SK-N-SH (cell line): ENCODE data around the gene MEF2D. TPM values are rescaled to one million over a fixed set of nuclear protein-coding genes. Genes with fewer than 3 reads are reported as not detected.

Experiments
- CTCF ChIA-PET: fragments of 300-600, 350-600 bp; formaldehyde crosslinking; extraction: SDS; loops from one replicate; lab custom pipeline; 2021; lab: Yijun Ruan, JAX
- POLR2A ChIA-PET: fragments of 350-600 bp; sonication (Branson Sonifier 250); formaldehyde crosslinking; extraction: SDS; loops from one replicate; lab custom pipeline; 2020; ENCODE audit warnings: antibody characterized with exemption, inconsistent platforms; lab: Yijun Ruan, JAX
- DNase-seq: peaks from one replicate; pipeline ENCODE4 v3.0.0; 2012
- H2AFZ ChIP-seq: fragments of 200-600 bp; sonication (generic); 2 replicates; pipeline ENCODE4 v1.8.1; 2016; ENCODE audit warnings: antibody characterized with exemption, mild to moderate bottlenecking, low read depth
- H3F3A ChIP-seq: fragments of 200-600 bp; sonication (generic); replicated peaks from 2 replicates; pipeline ENCODE3; 2016; ENCODE audit warnings: antibody characterized with exemption, mild to moderate bottlenecking; ENCODE audit not compliant: insufficient read depth
- H3K27ac ChIP-seq, 2 experiments: fragments of 200-500 bp in 1 of 2; fragments of 200-600 bp in 1 of 2; sonication (Bioruptor generic) in 1 of 2; sonication (generic), shearing (Covaris generic) in 1 of 2; 2 replicates each; pipeline versions ENCODE4 v1.5.1 to v1.6.1; 2014 to 2016; ENCODE audit warnings: low read depth in 2 of 2, inconsistent platforms in 1 of 2, low read length in 1 of 2, mild to moderate bottlenecking in 1 of 2, mixed read lengths in 1 of 2
- H3K27me3 ChIP-seq: fragments of 200-600 bp; sonication (generic), shearing (Covaris generic); 2 replicates; pipeline ENCODE4 v1.6.1; 2016; ENCODE audit warnings: mixed run types; ENCODE audit not compliant: insufficient read depth
- H3K36me3 ChIP-seq, 2 experiments: fragments of 200-500 bp in 1 of 2; fragments of 200-600 bp in 1 of 2; sonication (Bioruptor generic) in 1 of 2; sonication (generic) in 1 of 2; replicated peaks in 1 of 2; 2 replicates each; pipeline versions ENCODE3 to v1.5.1; 2014 to 2016; ENCODE audit warnings: low read length in 1 of 2, mild to moderate bottlenecking in 1 of 2; ENCODE audit not compliant: insufficient read depth in 2 of 2, control insufficient read depth in 1 of 2
- H3K4me1 ChIP-seq, 2 experiments: fragments of 200-500 bp in 1 of 2; fragments of 200-600 bp in 1 of 2; sonication (Bioruptor generic) in 1 of 2; sonication (generic), shearing (Covaris generic) in 1 of 2; 2 replicates each; pipeline versions ENCODE4 v1.5.1 to v1.6.1; 2014 to 2016; ENCODE audit warnings: low read depth in 1 of 2, low read length in 1 of 2, mixed run types in 1 of 2; ENCODE audit not compliant: insufficient read depth in 2 of 2, control insufficient read depth in 1 of 2
- H3K4me2 ChIP-seq: fragments of 200-600 bp; sonication (generic), shearing (Covaris generic); 2 replicates; pipeline ENCODE4 v1.6.1; 2017; ENCODE audit warnings: mixed run types
- H3K4me3 ChIP-seq, 2 experiments: fragments of 200-500 bp in 1 of 2; fragments of 200-600 bp in 1 of 2; sonication (Bioruptor generic) in 1 of 2; sonication (generic), shearing (Covaris generic) in 1 of 2; 2 replicates each; pipeline versions ENCODE4 v1.5.1 to v1.8.1; 2014 to 2016; ENCODE audit warnings: low read depth in 2 of 2, inconsistent platforms in 1 of 2, low read length in 1 of 2, mild to moderate bottlenecking in 1 of 2, mixed read lengths in 1 of 2, moderate library complexity in 1 of 2
- H3K79me2 ChIP-seq: fragments of 200-600 bp; sonication (generic); 2 replicates; pipeline ENCODE4 v1.8.1; 2017; ENCODE audit warnings: mild to moderate bottlenecking; ENCODE audit not compliant: insufficient read depth
- H3K9ac ChIP-seq: fragments of 200-600 bp; sonication (generic); 2 replicates; pipeline ENCODE4 v1.6.1; 2017; ENCODE audit warnings: mixed run types
- H3K9me2 ChIP-seq: fragments of 200-600 bp; sonication (generic); 2 replicates; pipeline ENCODE4 v1.6.1; 2017; ENCODE audit warnings: mixed run types
- H3K9me3 ChIP-seq: fragments of 200-600 bp; sonication (generic); 2 replicates; pipeline ENCODE4 v1.6.1; 2017; ENCODE audit warnings: mixed run types, mild to moderate bottlenecking, moderate library complexity
- H4K20me1 ChIP-seq: fragments of 200-600 bp; sonication (generic); 2 replicates; pipeline ENCODE4 v1.6.1; 2017; ENCODE audit warnings: mild to moderate bottlenecking, mixed run types; ENCODE audit not compliant: insufficient read depth
- EP300 ChIP-seq, 2 experiments: IDR thresholded peaks; 2 replicates each; pipeline versions ENCODE4 v1.4.0 to v1.6.1; 2012; ENCODE audit warnings: borderline replicate concordance in 1 of 2, low read depth in 1 of 2, low read length in 1 of 2
- EZH2phosphoT487 ChIP-seq: fragments of 200-600 bp; sonication (generic); IDR thresholded peaks from 2 replicates; pipeline ENCODE4 v1.6.1; 2017; ENCODE audit warnings: low read depth, mixed run types, mild to moderate bottlenecking, antibody characterized with exemption, moderate library complexity, borderline replicate concordance
- GATA2 ChIP-seq: sonication (generic); formaldehyde crosslinking; IDR thresholded peaks from 2 replicates; pipeline ENCODE4 v1.5.0; 2020; ENCODE audit warnings: mild to moderate bottlenecking, missing genetic modification reagents
- RCOR1 ChIP-seq: fragments of 150-350 bp; IDR thresholded peaks from 2 replicates; pipeline ENCODE4 v1.6.1; 2017; ENCODE audit warnings: antibody characterized with exemption, low read length
- SIN3A ChIP-seq: IDR thresholded peaks from 2 replicates; pipeline ENCODE4 v1.6.1; 2012; ENCODE audit warnings: low read depth, mild to moderate bottlenecking, low read length, moderate library complexity, borderline replicate concordance
- WGBS: methylation state at CpG from one replicate; pipeline ENCODE4 v1.1.6; 2017; ENCODE audit warnings: low lambda C conversion rate; 5-methylcytosine and 5-hydroxymethylcytosine counted together
- polyA plus RNA-seq, 3 experiments: library from polyadenylated mRNA; depleted of rRNA; stranded (reverse); fragments of >200 nt; gene quantifications; 2 replicates each; pipeline ENCODE4 v1.2.3, GENCODE V29; 2012
- TF ChIP-seq, protein P1 (sequence below): IDR thresholded peaks from 2 replicates; pipeline ENCODE4 v1.4.0; 2012; ENCODE audit warnings: low read depth, borderline replicate concordance
- TF ChIP-seq, protein P2 (sequence below): fragments of 150-350 bp; IDR thresholded peaks from 2 replicates; pipeline ENCODE4 v1.6.1; 2016; ENCODE audit warnings: mild to moderate bottlenecking, low read depth, low read length
- TF ChIP-seq, protein P3 (sequence below): IDR thresholded peaks from 2 replicates; pipeline ENCODE4 v1.6.1; 2012; ENCODE audit warnings: mild to moderate bottlenecking, low read depth, low read length, moderate library complexity

The MEF2D gene
- polyA plus RNA-seq, 1 of the 3 experiments (the other 2 are of a cell fraction), result 14.3 TPM

DNA sequence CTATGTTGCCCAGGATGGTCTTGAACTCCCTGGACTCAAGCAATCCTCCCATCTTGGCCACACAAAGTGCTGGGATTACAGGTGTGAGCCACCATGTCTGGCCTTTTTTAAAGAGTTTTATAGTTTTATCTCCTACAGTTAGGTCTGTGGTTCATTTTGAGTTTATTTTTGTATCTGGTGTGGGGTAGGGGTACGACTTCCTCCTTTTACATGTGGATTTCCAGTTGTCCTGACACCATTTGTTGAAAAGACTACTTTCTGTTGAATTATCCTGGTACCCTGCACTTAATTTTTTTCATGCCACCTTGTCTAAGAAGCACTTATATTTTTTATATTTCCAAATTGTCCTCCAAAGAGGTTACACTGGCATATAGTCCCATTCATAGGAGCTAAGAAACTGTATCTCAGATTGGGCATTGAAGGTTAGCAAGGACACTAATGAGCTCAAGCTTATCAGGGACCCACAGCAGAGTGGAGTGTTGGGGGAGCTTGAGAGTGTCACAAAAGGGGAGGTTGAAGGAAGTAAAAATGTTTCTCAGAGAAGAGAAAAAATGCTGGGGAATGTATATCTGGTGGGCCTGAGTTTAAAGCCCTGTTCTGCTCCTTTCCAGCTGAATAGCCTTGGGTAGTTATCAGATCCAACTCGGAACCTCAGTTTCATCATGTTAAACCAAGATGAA lies 23.4 kb upstream of the MEF2D start:
- no peak overlapping the region for H3K27ac ChIP-seq
- peaks cover 10 to 13% of the 10 kb centered on the region in 2 experiments for H3K36me3 ChIP-seq
- DNase-seq, result no peak
- WGBS, result 96% methylated on average over 2 of the region's 2 CpGs
- no peak overlapping the region for H3K9ac ChIP-seq
- ChIA-PET POLR2A (no interaction called here), CTCF (interaction anchor here (0.9 to 2.9 kb wide), 5 partner anchors 12 to 166 kb away, joined by 3 to 15 read pairs (median 9); no protein-coding TSS in a partner anchor)
- H3K9me3 ChIP-seq, result no peaks in the 10 kb centered on the region
- no peaks in the 10 kb centered on the region for H3K27me3 ChIP-seq
- H3K4me2 ChIP-seq, result no peak overlapping the region
- H4K20me1 ChIP-seq, result no peaks in the 10 kb centered on the region
- H2AFZ ChIP-seq, result no peak overlapping the region; the same call in 1 of the 2 replicates
- TF ChIP-seq EZH2phosphoT487 (no peak), SIN3A (no peak)
- no peaks in the 10 kb centered on the region for H3K79me2 ChIP-seq
- H3F3A ChIP-seq, result peaks cover 20% of the 10 kb centered on the region
- H3K4me1 ChIP-seq, result peaks cover 0 to 12% of the 10 kb centered on the region in 2 experiments; a peak in 1 of 4 replicates
- H3K4me3 ChIP-seq, result no peak overlapping the region
- H3K9me2 ChIP-seq, result no peaks in the 10 kb centered on the region

DNA sequence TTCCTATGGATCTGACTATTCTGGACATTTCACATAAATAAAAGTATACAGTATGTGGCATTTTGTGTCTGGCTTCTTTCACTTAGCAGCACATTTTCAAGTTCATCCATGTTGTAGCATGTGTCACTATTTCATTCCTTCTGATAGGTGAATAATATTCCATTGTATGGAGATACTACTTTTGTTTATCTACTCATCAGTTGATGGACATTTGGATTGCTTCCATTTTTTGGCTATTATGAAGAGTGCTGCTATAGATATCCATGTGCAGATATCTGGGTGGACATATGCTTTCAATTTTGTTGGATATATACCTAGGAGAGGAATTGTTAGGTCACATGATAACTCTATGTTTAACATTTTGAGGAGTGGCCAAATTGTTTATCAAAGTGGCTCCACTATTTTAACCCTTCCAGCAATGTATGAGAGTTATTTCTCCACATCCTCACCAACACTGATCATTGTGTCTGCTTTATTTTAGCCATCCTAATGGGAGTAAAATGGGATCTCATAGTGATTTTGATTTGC lies 21.9 kb upstream of the MEF2D start:
- Histone ChIP-seq H3K4me3 (no peak overlapping the region), H3K9me3 (no peaks in the 10 kb centered on the region), H3K27me3 (no peaks in the 10 kb centered on the region), H3K4me1 (peaks cover 0 to 12% of the 10 kb centered on the region in 2 experiments; a peak in 1 of 4 replicates), H3K27ac (no peak overlapping the region), H3F3A (peaks cover 19% of the 10 kb centered on the region), H3K79me2 (no peaks in the 10 kb centered on the region), H2AFZ (no peak overlapping the region), H4K20me1 (no peaks in the 10 kb centered on the region), H3K9ac (no peak overlapping the region), H3K36me3 (peaks cover 7 to 11% of the 10 kb centered on the region in 2 experiments), H3K9me2 (no peaks in the 10 kb centered on the region), H3K4me2 (no peak overlapping the region)
- DNase-seq, result peak; percentile 36
- TF ChIP-seq RCOR1 (no peak), EP300 (IDR thresholded peaks at IDR 0.05; ENCODE audit: borderline replicate concordance in 1 of 2, low read depth in 1 of 2, low read length in 1 of 2) (peak in 1 of 2 experiments; percentile 7; a peak in 1 of 4 replicates), GATA2 (0 out of 2 replicates have a peak, but pooled peaks have one; percentile 7)
- TF ChIP-seq, protein P1, sequence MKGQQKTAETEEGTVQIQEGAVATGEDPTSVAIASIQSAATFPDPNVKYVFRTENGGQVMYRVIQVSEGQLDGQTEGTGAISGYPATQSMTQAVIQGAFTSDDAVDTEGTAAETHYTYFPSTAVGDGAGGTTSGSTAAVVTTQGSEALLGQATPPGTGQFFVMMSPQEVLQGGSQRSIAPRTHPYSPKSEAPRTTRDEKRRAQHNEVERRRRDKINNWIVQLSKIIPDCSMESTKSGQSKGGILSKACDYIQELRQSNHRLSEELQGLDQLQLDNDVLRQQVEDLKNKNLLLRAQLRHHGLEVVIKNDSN, result no peak
- TF ChIP-seq, protein P2, sequence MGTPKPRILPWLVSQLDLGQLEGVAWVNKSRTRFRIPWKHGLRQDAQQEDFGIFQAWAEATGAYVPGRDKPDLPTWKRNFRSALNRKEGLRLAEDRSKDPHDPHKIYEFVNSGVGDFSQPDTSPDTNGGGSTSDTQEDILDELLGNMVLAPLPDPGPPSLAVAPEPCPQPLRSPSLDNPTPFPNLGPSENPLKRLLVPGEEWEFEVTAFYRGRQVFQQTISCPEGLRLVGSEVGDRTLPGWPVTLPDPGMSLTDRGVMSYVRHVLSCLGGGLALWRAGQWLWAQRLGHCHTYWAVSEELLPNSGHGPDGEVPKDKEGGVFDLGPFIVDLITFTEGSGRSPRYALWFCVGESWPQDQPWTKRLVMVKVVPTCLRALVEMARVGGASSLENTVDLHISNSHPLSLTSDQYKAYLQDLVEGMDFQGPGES, result no peak
- TF ChIP-seq, protein P3, sequence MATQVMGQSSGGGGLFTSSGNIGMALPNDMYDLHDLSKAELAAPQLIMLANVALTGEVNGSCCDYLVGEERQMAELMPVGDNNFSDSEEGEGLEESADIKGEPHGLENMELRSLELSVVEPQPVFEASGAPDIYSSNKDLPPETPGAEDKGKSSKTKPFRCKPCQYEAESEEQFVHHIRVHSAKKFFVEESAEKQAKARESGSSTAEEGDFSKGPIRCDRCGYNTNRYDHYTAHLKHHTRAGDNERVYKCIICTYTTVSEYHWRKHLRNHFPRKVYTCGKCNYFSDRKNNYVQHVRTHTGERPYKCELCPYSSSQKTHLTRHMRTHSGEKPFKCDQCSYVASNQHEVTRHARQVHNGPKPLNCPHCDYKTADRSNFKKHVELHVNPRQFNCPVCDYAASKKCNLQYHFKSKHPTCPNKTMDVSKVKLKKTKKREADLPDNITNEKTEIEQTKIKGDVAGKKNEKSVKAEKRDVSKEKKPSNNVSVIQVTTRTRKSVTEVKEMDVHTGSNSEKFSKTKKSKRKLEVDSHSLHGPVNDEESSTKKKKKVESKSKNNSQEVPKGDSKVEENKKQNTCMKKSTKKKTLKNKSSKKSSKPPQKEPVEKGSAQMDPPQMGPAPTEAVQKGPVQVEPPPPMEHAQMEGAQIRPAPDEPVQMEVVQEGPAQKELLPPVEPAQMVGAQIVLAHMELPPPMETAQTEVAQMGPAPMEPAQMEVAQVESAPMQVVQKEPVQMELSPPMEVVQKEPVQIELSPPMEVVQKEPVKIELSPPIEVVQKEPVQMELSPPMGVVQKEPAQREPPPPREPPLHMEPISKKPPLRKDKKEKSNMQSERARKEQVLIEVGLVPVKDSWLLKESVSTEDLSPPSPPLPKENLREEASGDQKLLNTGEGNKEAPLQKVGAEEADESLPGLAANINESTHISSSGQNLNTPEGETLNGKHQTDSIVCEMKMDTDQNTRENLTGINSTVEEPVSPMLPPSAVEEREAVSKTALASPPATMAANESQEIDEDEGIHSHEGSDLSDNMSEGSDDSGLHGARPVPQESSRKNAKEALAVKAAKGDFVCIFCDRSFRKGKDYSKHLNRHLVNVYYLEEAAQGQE, result no peak
- CTCF ChIA-PET, result interaction anchor here (1.9 kb wide), 1 partner anchor 137 kb away, joined by 4 read pairs; no protein-coding TSS in a partner anchor
- POLR2A ChIA-PET, result no interaction called here
